GM18858 (cell line): ENCODE results near the gene CASTOR2.
"Not testable (repeated sequence)": the region's sequence is repeated elsewhere in the genome, so short reads cannot be mapped to it uniquely, and the experiment has no call there.

Source experiments
- ATAC-seq: cut with Tn5 transposase; IDR thresholded peaks from one replicate; pipeline ENCODE4 v1.9.1; 2021; ENCODE audit not compliant: unreplicated experiment

CASTOR2 gene

DNA sequence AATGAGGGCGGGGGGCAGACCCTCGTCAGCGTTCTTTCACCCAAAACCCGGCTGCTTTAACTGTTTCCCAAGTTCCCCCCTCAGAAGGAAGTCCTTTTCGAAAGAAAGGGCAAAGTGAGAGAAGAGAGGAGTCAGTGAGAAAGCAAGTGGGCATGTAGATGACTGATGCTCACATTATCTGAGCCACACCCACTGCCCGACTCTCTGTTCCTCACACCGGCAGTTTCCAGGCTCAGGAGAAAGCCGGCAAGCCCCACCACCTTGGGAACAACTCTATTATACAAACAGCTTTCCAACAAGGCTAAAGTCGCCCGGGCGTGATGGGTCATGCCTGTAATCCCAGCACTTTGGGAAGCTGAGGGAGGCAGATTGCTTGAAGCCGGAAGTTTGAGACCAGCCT is 86.0 kb downstream of the CASTOR2 start:
- ATAC-seq, result no peak

DNA sequence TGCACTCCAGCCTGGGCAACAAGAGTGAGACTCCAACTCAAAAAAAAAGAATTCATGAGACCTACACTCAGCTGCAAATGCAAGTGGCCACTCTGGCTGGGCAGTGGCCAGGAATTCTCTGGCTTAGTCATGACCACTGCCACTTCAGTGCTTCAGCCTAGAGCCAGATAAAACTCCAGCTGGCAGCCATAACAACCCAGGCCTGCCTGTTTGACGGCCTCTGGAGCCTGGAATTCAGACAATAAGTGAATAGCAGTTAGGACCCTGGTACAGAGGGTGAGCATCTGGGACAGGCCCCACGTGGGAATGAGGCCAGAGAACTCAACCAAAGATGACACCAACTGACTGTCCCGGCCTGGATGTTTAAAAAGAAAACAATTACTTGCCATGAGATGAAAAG is 90.2 kb downstream of the CASTOR2 start:
- ATAC-seq, result no peak

DNA sequence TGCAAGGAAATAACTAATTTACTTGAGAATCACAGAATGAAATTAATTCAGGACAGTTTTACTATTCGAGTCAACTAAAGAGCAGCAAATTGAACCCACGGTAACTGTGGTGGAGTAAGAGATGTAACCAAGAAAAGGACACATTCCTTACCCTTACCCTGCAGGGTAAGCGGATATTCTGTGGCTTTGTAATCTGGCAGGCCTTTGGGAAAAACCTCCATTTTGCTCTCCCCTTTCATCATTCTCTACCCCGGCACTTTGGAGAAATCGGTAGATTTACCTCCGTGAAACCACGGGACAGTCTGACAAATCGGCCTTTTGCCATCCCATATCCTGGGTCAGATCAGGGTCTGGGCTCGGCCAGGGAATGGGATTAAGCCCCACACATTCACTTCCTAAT is 90.7 kb downstream of the CASTOR2 start:
- no peak for ATAC-seq

DNA sequence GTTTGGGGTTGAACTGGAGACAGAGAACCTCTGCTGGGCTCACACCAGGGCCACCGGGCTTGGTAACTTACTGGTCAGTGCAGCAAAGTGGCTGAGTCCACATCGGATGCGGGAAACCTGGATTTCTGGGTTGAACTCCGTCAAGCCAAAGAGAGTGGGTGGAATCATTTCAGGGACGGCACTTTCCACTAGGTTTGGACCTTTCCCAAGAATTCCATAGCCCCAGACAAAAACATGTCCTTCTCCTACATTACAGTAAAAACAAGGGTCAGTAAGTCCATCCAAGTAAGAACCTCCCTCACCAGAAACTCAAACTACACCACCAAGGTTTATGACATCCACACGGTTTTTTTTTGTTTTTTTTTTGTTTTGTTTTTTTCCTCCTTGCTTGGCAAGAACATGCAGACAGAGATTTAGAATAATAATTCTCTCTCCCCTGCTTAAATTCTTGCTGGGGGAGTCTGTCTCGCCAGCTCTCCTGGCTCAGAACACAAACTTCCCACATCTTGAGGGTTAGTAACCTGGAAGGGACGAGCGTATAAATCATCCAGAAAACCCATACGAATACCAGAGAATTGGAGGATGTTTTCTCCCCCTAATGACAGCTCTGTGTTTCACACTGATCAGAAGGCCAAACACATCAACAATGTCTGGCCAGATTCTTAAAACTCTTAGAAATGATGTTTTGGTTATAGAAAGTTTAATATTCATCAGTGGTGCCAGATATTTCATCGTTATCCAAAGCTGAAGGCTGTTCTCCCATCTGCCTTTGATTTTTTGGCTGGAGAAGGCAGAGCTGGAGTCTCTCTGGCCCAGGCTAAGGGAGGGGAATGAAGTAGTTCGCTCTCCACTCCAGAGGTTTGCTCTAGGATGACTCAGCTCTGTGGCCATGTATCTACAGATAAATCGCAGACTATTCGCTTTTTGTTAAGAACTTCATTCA is 91.6 kb downstream of the CASTOR2 start:
- ATAC-seq, result no peak

DNA sequence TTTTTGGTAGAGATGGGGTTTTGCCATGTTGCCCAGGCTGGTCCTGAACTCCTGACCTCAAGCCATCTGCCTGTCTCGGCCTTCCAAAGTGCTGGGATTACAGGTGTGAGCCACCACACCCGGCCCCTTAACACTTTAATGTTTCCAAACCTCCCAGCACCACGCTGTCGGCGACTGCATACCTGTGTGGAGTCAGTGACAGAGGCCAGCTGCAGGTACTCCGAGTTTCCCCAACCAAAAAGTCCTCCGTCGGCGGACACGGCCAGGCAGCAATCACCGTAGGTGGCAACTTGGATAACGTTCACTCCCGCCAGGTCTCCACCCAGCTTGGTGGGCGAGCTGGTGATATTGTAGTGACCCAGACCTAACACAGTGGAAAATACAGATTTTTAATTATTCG is 93.9 kb downstream of the CASTOR2 start:
- no peak for ATAC-seq

DNA sequence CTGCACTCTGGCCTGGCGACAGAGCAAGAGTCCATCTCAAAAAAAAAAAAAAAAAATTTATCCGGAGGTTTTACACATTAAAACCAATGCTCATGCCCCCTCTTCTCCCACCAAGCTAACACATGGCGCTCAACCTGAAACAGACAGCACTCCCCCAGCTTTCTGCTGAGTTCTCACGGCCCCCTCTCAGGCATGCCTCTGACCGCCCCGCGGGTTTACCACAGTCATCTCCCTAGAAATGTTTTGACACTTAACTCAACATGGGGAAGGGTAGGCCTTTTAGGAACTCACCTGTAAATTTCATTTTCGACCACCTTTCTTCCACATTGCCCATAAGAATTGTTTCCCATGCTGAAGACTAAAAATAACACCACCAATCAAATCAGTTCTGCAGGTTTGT is 99.8 kb downstream of the CASTOR2 start:
- no peak for ATAC-seq

DNA sequence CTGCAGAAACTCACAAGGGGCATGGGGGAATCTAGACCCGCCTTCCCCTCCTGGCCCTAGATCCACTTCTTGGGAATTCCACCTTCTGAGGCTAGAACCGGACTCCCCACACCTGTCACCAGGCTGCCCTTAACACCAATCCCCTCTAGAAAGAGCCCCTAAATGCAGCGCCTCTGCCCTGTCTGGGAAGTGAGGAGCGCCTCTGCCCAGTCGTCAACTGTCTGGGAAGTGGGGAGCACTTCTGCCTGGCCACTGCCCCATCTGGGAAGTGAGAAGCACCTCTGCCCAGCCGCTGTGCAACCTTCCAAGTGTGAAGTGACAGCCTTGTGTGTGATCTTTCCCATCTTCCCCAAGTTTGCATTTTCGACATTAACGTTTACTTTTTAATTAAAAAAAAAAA is 100.3 kb downstream of the CASTOR2 start:
- ATAC-seq, result no peak

DNA sequence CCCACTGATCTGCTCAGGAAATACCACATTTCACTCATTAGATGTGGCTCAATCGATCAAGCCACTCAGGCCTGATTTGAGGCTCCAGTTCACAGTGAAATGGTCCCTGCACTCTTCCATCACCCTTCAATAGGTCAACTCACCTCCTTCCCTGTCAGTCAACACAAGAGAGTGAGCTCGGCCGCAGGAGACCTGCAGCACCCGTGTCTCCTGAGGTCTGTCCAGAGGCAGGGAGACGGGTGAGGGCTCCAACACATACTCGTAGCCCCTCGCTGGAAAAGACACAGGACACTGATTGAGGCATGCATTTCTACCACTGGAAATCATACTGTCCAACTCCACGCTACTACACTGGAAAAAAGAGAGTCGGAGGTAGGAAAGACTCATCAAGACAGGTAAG is 102.0 kb downstream of the CASTOR2 start:
- ATAC-seq, result no peak

DNA sequence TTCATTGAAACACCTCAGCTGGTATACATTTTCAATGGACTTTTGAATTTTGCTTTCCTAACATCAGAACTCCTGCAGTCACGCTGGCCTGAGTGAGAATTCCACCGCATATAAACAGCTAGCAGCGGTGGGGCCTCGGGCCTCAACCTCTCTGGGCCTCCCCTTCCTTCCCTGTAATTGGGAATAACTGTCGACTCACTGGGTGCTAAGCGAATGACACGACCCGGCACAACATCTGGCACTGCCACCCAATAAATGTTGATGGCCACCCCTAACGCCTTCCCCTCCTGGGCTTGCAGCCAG is 108.4 kb downstream of the CASTOR2 start:
- ATAC-seq, result no peak

DNA sequence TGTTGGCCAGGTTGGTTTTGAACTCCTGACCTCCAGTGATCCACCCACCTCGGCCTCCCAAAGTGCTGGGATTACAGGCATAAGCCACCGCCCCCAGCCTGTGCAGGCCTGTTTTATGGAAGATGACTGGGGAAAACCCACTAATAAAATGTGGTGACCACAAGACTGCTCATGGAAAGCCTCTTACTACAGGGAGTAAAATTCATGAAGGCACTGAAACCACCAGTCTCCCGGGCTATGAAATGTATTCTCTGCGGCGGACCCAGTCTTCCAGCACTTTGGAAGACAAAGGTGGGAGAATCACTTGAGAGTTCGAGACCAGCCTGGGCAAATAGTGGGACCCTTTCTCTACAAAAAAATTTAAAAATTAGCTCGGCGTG is 109.7 kb downstream of the CASTOR2 start:
- not testable (repeated sequence) for ATAC-seq
